Measurements from ENCODE around the gene CDK7.
"Not testable (repeated sequence)": the region's sequence is repeated elsewhere in the genome, so short reads cannot be mapped to it uniquely, and the experiment has no call there.

- not testable (repeated sequence) for TF ChIP-seq CTCF, POLR2A (IDR thresholded peaks at IDR 0.05)
Measured at GRCh38 chr5:69236733-69237132, 2.0 kb downstream of the CDK7 start.
